GM12878 (cell line): Measurements from ENCODE around the gene COL8A2.

Experiments used
- MXI1 ChIP-seq: fragments of 150-350 bp; IDR thresholded peaks from 2 replicates; pipeline ENCODE4 v1.6.1; 2011; ENCODE audit warnings: low read depth, mild to moderate bottlenecking, inconsistent platforms, low read length, improper control_type of control experiment
- POLR2A ChIP-seq: IDR thresholded peaks from 2 replicates; pipeline ENCODE4 v1.6.1; 2011; ENCODE audit warnings: low read depth, mild to moderate bottlenecking, low read length
- RAD21 ChIP-seq: IDR thresholded peaks from 2 replicates; pipeline ENCODE4 v1.6.1; 2011; ENCODE audit warnings: mild to moderate bottlenecking, low read depth, low read length, moderate library complexity; ENCODE audit not compliant: insufficient read depth
- RCOR1 ChIP-seq: conservative IDR thresholded peaks from 2 replicates; pipeline ENCODE4 v1.6.1; 2012; ENCODE audit warnings: low read depth, low read length, improper control_type of control experiment
- SP1 ChIP-seq: IDR thresholded peaks from one replicate; pipeline ENCODE4 v1.6.1; 2011; ENCODE audit warnings: low read depth, low read length
- ZNF24 ChIP-seq: fragments of 450-650 bp; IDR thresholded peaks from 2 replicates; pipeline ENCODE4 v1.6.1; 2017; ENCODE audit warnings: antibody characterized with exemption, mild to moderate bottlenecking
- TF ChIP-seq, protein P1 (sequence below), 3 experiments: IDR thresholded peaks in 2 of 3; conservative IDR thresholded peaks in 1 of 3; 2 replicates each; pipeline ENCODE4 v1.5.1; 2011; ENCODE audit warnings: low read depth in 3 of 3, low read length in 3 of 3, mild to moderate bottlenecking in 3 of 3, control low read depth in 2 of 3, moderate library complexity in 2 of 3, inconsistent platforms in 1 of 3, mixed read lengths in 1 of 3; ENCODE audit not compliant: control insufficient read depth in 2 of 3, insufficient read depth in 1 of 3; ENCODE audit errors: extremely low read depth in 1 of 3
- TF ChIP-seq, protein P2 (sequence below): IDR thresholded peaks from 2 replicates; pipeline ENCODE4 v1.6.1; 2012; ENCODE audit warnings: low read depth, low read length, improper control_type of control experiment

DNA sequence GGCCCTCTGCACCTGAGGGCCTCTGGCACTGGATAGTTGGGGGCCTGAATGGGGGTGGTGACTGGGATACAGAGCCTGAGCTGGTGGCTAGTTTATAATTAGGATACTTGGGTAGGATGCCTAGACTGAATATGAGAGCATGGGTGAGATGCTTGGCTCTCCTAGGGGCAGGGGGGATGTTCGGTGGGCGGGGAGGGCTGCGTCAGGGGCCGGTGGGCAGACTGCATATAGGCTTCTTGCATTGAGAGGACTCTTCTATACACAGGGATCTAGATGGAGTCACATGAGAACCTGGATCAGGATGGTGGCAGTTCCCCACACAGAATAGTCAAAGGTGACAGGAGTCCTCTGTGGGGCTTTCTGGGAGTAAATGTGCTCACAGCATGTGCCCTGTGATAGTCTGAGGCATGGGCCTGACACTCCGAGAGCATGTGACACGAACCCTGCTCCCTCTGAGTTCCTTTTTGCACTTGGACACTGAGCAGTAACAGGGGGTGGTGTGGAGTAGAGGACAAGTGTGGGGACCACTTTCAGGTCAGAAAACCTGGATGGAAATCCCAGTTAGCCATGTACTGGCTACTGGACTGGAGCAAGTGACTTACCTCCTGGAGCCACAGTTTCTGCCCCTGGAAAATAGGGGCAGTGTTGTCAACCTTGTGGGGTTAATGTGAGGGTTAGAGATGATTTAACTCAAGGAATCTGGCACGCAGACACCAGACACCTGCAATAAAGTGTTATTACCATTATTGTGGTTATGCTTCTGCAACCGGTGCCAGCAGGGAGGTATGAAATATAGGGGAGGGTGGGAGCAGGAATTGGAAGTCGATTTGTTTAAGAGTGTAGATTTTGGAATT, 33.2 kb upstream of the COL8A2 start:
- TF ChIP-seq RAD21 (no peak), MXI1 (no peak), POLR2A (0 out of 2 replicates have a peak, but pooled peaks have one; percentile 4), RCOR1 (no peak), SP1 (no peak), ZNF24 (no peak)
- TF ChIP-seq, protein P1, sequence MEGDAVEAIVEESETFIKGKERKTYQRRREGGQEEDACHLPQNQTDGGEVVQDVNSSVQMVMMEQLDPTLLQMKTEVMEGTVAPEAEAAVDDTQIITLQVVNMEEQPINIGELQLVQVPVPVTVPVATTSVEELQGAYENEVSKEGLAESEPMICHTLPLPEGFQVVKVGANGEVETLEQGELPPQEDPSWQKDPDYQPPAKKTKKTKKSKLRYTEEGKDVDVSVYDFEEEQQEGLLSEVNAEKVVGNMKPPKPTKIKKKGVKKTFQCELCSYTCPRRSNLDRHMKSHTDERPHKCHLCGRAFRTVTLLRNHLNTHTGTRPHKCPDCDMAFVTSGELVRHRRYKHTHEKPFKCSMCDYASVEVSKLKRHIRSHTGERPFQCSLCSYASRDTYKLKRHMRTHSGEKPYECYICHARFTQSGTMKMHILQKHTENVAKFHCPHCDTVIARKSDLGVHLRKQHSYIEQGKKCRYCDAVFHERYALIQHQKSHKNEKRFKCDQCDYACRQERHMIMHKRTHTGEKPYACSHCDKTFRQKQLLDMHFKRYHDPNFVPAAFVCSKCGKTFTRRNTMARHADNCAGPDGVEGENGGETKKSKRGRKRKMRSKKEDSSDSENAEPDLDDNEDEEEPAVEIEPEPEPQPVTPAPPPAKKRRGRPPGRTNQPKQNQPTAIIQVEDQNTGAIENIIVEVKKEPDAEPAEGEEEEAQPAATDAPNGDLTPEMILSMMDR (IDR thresholded peaks at IDR 0.05 in 2 of 3, conservative IDR thresholded peaks at IDR 0.05 in 1 of 3; ENCODE audit: control insufficient read depth in 2 of 3, extremely low read depth in 1 of 3, insufficient read depth in 1 of 3, low read depth in 3 of 3, low read length in 3 of 3) = no peak
- TF ChIP-seq, protein P2, sequence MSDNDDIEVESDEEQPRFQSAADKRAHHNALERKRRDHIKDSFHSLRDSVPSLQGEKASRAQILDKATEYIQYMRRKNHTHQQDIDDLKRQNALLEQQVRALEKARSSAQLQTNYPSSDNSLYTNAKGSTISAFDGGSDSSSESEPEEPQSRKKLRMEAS = no peak
